Activated naive CD8-positive, alpha-beta T cell treated with anti-CD3 and anti-CD28 coated beads, Interleukin-2, amount 50 U/mL, for 24 hours (primary cell): ENCODE measurements around the gene ANO8.

Experiments
- ATAC-seq: fragments of 150-1000 bp; cut with Tn5 transposase; one replicate; pipeline ENCODE4 v1.10.0; 2021
- DNase-seq: peaks from one replicate; pipeline ENCODE4 v3.0.0; 2021
- H3K27ac Mint-ChIP-seq: one replicate; pipeline ENCODE4 v1.8.0; 2021; ENCODE audit warnings: mild to moderate bottlenecking, mixed read lengths
- H3K27me3 Mint-ChIP-seq: one replicate; pipeline ENCODE4 v1.8.0; 2021; ENCODE audit warnings: mixed read lengths
- H3K36me3 Mint-ChIP-seq: one replicate; pipeline ENCODE4 v1.8.0; 2021; ENCODE audit warnings: low read depth, mixed read lengths
- H3K4me1 Mint-ChIP-seq: one replicate; pipeline ENCODE4 v1.8.0; 2021; ENCODE audit warnings: mixed read lengths
- H3K4me3 Mint-ChIP-seq: one replicate; pipeline ENCODE4 v1.8.0; 2021; ENCODE audit warnings: mild to moderate bottlenecking, moderate library complexity, mixed read lengths
- H3K9me3 Mint-ChIP-seq: one replicate; pipeline ENCODE4 v1.8.0; 2021; ENCODE audit warnings: mixed read lengths

ANO8 gene

DNA sequence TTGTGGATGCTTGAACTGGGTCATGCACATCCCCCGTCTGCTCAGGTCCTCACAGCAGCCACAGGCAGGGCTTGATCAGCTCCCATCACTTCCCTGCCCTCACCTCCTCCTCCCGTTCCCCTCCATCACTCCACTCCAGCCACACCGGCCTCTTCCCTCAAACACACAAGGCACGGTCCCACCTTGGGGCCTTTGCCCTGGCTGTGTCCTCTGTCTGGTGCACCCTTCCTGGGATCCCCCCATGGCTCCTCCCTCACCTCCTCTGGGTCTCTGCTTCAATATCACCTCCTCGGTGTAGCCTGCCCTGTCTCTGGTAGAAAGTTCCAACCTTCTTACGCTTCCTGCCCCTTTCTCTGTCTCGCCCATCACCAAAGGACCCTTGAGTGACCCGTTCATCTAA is 18.7 kb upstream of the ANO8 start:
- H3K27ac Mint-ChIP-seq, result no peak overlapping the region
- peaks cover 15% of the 10 kb centered on the region for H3K27me3 Mint-ChIP-seq
- DNase-seq (no peak), ATAC-seq (no peak)
- H3K9me3 Mint-ChIP-seq, result no peaks in the 10 kb centered on the region
- H3K4me3 Mint-ChIP-seq, result no peak overlapping the region
- H3K4me1 Mint-ChIP-seq, result no peaks in the 10 kb centered on the region
- no peaks in the 10 kb centered on the region for H3K36me3 Mint-ChIP-seq

DNA sequence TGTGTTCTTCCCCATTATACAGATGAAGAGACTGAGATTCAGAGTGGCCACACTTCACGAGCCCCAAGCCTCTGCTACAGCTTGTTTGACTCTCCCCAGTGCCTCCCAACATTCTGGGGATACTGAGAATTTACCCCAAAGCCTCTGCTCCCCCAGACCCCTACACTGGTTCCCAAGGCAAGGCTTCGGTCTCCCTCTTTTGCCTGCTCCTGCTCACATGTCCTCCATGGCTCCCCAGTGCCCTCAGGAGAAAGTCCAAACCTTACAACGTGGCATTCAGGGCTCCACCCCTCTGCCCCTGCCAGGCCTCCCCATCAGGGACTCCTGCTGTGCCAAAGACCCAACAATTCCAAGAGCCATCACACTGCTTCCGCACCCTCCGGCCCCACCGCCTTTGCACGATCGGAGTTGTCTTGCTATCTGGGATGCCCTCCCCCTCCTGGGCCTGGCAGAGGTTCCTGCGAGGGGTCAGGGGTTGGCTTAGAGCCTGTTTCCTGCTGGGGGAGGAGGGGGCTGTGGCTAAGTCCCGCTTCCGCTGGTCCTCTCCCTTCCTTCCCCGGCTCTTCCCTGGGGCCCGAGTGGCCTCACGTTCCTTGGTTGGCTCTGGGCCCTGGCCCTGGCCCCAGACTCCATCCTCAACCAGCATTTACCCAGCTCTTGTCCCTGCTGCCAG is 18.1 kb upstream of the ANO8 start:
- DNase-seq (no peak), ATAC-seq (no peak)
- no peak overlapping the region for H3K27ac Mint-ChIP-seq
- no peaks in the 10 kb centered on the region for H3K4me1 Mint-ChIP-seq
- no peaks in the 10 kb centered on the region for H3K36me3 Mint-ChIP-seq
- peaks cover 17% of the 10 kb centered on the region for H3K27me3 Mint-ChIP-seq
- no peak overlapping the region for H3K4me3 Mint-ChIP-seq
- no peaks in the 10 kb centered on the region for H3K9me3 Mint-ChIP-seq

DNA sequence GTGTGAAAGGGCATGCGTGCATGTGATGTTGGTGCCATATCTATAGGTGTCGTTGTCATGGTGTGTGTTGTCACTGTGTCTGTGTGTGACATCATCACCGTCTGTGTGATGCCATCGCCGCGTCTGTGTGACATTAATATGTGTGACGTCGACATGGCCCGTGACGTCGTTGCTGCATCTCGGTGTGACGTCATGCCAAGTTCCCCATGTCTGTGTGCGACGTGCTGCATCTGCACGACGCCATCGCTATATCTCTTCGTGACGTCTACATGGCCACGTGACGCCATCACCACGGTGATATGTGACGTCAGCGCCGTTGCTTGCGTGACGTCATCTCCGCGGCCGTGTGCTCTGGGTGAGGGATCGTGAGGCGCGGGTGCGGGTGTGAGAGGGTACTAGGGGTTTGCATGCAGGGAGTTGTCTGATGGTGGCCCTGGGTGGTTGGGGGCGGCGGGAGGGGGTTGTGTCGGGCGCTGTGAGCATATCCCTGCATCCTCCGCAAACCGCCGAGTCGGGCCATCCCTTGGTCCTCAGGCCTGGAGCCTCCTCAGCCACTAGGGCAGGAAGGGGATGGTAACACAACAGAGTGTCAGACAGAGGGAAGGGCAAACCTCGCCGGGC is 17.3 kb upstream of the ANO8 start:
- Mint-ChIP-seq H3K9me3 (no peaks in the 10 kb centered on the region), H3K27ac (no peak overlapping the region), H3K4me3 (no peak overlapping the region), H3K4me1 (peaks cover 2% of the 10 kb centered on the region), H3K36me3 (no peaks in the 10 kb centered on the region), H3K27me3 (peaks cover 22% of the 10 kb centered on the region)
- ATAC-seq (no peak), DNase-seq (no peak)

DNA sequence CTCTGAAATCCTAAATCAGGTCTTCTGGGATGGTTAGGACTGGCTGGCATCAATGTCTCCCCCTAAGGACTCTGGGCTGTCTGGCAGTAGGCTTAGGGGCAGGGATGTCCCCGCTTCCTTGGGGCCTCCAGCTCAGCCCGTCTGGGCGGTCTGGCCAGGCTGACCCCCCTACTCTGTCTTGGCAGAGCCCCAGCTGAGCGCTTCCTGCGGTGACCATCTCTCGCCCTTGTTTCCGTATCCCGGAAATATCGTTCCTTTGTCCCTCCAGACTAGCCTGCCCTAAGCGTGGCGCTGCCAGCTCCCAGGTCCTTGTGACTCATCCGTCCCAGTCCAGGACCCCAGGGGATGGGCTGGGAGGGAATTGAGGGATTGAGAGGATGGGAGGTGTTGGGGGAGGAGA is 14.0 kb upstream of the ANO8 start:
- ATAC-seq (no peak), DNase-seq (no peak)
- H3K4me1 Mint-ChIP-seq, result peaks cover 7% of the 10 kb centered on the region
- no peaks in the 10 kb centered on the region for H3K36me3 Mint-ChIP-seq
- H3K4me3 Mint-ChIP-seq, result no peak overlapping the region
- H3K27ac Mint-ChIP-seq, result no peak overlapping the region
- H3K9me3 Mint-ChIP-seq, result no peaks in the 10 kb centered on the region
- H3K27me3 Mint-ChIP-seq, result peaks cover 23% of the 10 kb centered on the region

DNA sequence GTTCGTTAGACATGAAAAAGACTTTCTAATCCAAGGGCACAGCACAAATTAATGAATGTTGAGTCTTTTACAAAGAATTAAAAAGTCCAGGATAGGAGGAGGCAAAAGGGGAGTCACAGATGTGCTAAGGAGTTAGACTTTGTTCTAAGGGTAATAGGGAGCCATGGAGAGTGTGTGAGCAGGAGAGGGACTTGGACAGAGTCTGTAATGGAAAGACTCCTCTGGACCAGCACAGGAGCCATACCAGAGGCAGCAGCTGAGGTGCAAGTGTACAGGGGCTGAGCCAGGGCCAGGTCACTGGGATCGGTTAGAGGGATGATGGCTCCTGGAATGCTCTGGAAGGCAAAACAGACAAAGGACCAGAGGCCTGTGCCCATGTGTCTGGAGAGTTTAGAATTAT is 13.2 kb upstream of the ANO8 start:
- H3K27ac Mint-ChIP-seq, result no peak overlapping the region
- no peaks in the 10 kb centered on the region for H3K36me3 Mint-ChIP-seq
- H3K4me3 Mint-ChIP-seq, result no peak overlapping the region
- no peak for DNase-seq
- H3K27me3 Mint-ChIP-seq, result peaks cover 20% of the 10 kb centered on the region
- no peaks in the 10 kb centered on the region for H3K9me3 Mint-ChIP-seq
- no peak for ATAC-seq
- H3K4me1 Mint-ChIP-seq, result peaks cover 7% of the 10 kb centered on the region

DNA sequence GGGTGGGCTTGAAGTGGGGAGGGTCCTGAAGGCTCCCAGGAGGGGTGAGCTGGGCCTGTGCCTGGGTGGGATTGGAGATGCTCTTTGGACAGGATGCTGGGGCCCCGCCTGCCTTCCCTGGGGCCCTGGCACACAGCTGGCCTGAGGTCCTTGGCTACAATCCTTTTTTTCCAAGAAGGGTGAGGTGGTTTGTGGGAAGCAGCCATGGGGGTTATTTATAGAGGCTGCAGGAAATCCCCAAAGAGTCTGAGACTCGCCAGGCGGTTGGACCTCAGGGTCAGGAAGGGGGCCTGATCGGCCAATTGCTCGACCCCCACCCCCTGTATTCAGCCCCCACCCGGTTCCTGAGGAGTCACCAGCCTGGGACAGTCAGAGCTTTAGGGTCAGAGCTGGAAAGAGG is 12.7 kb upstream of the ANO8 start:
- ATAC-seq (no peak), DNase-seq (no peak)
- no peak overlapping the region for H3K4me3 Mint-ChIP-seq
- no peak overlapping the region for H3K27ac Mint-ChIP-seq
- peaks cover 2% of the 10 kb centered on the region for H3K36me3 Mint-ChIP-seq
- peaks cover 7% of the 10 kb centered on the region for H3K4me1 Mint-ChIP-seq
- no peaks in the 10 kb centered on the region for H3K9me3 Mint-ChIP-seq
- peaks cover 18% of the 10 kb centered on the region for H3K27me3 Mint-ChIP-seq

DNA sequence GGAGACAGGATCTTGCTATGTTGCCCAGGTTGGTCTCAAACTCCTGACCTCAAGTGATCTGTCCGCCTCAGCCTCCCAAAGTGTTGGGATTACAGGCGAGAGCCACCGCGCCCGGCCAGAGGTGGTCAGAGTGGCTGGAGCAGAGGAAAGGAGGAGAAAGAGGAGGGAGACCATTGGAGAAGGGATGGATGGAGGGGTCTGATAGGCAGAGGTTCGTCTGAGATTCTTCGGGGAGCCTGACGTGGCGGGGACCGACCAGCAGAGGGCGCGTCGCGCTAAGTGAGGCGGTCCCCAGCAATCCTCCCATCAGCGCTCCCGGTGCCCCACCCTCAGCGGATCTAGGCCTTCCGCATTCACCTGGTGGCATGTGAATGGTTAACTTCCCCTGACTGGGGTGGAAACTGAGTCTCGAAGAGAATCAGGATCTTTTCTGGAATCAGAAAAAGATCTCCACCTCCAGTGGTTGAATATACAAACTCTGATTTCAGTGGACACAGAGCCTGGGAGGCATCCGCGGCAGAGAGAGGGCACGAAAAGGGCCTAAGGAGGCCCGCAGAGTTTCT is 11.5 kb upstream of the ANO8 start:
- Mint-ChIP-seq H3K4me3 (no peak overlapping the region), H3K4me1 (peaks cover 7% of the 10 kb centered on the region), H3K27me3 (peaks cover 12% of the 10 kb centered on the region), H3K9me3 (no peaks in the 10 kb centered on the region), H3K27ac (no peak overlapping the region), H3K36me3 (peaks cover 2% of the 10 kb centered on the region)
- DNase-seq (peak; percentile 88), ATAC-seq (peak; percentile 90)

DNA sequence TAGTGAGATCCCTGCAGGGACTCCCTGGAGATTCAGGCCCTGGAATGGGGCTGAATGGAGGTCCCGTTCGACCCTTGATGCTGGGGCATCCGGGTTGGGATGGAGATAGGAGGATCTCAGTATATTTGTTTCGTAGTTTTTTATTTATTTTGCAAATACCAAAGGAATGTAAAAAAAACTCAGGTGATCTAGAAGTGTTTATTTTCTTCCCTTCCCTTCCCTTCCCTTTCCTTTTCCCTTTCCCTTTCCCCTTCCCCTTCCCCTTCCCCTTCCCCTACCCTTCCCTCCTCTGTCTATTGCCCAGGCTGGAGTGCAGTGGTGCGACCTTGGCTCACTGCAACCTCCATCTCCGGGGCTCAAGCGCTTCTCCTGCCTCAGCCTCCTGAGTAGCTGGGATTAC is 7.2 kb upstream of the ANO8 start:
- Mint-ChIP-seq H3K4me1 (peaks cover 14% of the 10 kb centered on the region), H3K27ac (no peak overlapping the region), H3K36me3 (peaks cover 2% of the 10 kb centered on the region), H3K4me3 (no peak overlapping the region), H3K27me3 (peaks cover under 1% of the 10 kb centered on the region), H3K9me3 (no peaks in the 10 kb centered on the region)
- ATAC-seq, result no peak
- no peak for DNase-seq

DNA sequence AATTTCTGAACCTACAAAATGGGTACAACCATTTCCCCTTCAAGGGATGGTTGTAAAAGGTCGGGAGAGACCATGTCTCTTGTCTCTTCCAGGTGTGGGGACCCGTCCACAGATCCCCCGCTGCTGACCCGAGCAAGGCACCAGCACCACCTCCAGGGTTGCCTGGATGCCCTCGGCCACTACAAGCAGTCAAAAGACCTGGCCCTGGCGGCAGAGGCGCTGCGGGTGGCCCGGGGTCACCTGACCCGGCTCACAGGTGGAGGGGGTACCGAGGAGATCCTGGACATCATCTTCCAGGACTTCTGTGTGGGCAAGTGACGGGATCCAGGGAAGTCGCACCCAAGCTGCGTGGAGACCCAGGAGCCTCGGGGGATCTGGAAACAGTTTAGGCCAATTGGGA is 6.7 kb upstream of the ANO8 start:
- DNase-seq (no peak), ATAC-seq (no peak)
- no peaks in the 10 kb centered on the region for H3K9me3 Mint-ChIP-seq
- H3K4me3 Mint-ChIP-seq, result no peak overlapping the region
- no peaks in the 10 kb centered on the region for H3K27me3 Mint-ChIP-seq
- peaks cover 13% of the 10 kb centered on the region for H3K4me1 Mint-ChIP-seq
- H3K27ac Mint-ChIP-seq, result no peak overlapping the region
- H3K36me3 Mint-ChIP-seq, result peaks cover 2% of the 10 kb centered on the region

DNA sequence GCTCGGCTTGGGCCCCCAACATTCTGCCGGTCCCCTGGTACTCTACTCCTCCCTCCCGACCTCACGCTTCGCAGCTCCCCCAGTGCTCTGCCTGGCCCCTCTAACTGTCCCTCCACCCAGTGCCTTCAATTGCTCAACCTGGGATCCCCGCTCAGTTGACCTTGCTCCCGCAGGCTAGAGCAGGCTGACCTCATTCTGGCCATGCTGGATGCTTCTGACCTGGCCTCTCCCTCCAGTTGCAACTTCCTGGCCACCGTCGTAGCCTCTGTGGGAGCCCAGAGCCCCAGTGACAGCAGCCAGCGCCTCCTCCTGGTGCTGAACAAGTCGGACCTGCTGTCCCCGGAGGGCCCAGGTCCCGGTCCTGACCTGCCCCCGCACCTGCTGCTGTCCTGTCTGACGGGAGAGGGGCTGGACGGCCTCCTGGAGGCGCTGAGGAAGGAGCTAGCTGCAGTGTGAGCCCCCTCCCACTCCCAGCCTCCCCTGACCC is 6.3 kb upstream of the ANO8 start:
- no peak overlapping the region for H3K27ac Mint-ChIP-seq

DNA sequence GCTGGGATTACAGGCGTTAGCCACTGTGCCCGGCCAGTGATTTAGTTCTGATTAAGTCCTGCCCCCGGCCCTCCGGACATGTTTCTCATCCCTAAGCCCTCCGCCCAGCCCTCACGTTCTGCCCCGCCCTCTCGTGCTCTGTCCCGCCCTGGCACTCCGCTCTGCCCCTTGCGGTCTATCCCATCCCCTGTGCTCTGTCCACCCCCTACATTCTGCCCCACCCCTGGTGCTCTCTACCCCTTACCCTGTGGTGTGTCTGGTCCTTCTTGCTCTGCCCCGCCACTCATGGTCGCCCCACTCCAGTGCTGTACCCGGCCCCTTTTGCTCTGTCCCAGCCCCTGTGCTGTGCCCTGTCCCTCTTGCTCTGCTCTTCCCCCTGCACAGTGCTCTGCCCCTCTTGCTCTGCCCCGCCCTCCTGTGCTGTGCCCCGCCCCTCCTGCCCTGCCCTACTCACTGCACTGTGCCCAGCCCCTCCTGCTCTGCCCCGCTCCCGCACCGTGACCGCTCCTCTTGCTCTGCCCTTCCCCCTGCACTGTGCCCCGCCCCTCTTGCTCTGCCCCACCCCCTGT is 5.7 kb upstream of the ANO8 start:
- Mint-ChIP-seq H3K36me3 (peaks cover 2% of the 10 kb centered on the region), H3K4me1 (peaks cover 13% of the 10 kb centered on the region), H3K27me3 (no peaks in the 10 kb centered on the region), H3K4me3 (no peak overlapping the region), H3K9me3 (no peaks in the 10 kb centered on the region), H3K27ac (no peak overlapping the region)
- peak; percentile 34 for DNase-seq
- no peak for ATAC-seq

More for the DNA sequence above, 6.3 kb upstream of the ANO8 start:
- Mint-ChIP-seq H3K4me3 (no peak overlapping the region), H3K4me1 (peaks cover 11% of the 10 kb centered on the region), H3K36me3 (peaks cover 2% of the 10 kb centered on the region), H3K27me3 (no peaks in the 10 kb centered on the region), H3K9me3 (no peaks in the 10 kb centered on the region)
- ATAC-seq (no peak), DNase-seq (no peak)

DNA sequence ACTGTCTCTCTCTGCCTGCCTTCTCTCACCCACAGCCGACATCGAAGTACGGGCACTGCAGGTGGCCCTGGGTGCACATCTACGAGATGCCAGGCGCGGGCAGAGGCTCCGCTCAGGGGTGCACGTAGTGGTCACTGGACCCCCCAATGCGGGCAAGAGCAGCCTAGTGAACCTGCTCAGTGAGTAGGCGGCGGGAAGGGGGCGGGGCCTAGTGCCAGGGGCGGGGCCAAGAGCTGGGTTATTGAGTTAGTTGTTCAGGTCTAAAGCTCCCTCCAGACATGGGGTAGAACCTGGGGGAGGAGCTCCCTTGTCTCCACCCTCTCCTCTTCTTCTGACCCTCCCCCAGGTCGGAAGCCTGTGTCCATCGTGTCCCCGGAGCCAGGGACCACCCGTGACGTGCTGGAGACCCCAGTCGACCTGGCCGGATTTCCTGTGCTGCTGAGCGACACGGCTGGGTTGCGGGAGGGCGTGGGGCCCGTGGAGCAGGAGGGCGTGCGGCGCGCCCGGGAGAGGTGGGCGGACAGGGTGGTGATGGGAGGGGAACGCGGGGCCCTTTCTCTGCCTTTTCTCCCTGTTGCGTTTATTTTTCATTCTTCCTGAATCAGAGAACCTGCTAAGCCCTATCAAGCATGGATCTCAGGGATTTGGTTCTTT is 4.6 kb upstream of the ANO8 start:
- H3K27ac Mint-ChIP-seq, result no peak overlapping the region
- DNase-seq, result peak; percentile 60
- H3K4me1 Mint-ChIP-seq, result peaks cover 21% of the 10 kb centered on the region
- peak overlapping the region; percentile 95 for H3K4me3 Mint-ChIP-seq
- peaks cover 2% of the 10 kb centered on the region for H3K36me3 Mint-ChIP-seq
- ATAC-seq, result no peak
- H3K9me3 Mint-ChIP-seq, result no peaks in the 10 kb centered on the region
- no peaks in the 10 kb centered on the region for H3K27me3 Mint-ChIP-seq

DNA sequence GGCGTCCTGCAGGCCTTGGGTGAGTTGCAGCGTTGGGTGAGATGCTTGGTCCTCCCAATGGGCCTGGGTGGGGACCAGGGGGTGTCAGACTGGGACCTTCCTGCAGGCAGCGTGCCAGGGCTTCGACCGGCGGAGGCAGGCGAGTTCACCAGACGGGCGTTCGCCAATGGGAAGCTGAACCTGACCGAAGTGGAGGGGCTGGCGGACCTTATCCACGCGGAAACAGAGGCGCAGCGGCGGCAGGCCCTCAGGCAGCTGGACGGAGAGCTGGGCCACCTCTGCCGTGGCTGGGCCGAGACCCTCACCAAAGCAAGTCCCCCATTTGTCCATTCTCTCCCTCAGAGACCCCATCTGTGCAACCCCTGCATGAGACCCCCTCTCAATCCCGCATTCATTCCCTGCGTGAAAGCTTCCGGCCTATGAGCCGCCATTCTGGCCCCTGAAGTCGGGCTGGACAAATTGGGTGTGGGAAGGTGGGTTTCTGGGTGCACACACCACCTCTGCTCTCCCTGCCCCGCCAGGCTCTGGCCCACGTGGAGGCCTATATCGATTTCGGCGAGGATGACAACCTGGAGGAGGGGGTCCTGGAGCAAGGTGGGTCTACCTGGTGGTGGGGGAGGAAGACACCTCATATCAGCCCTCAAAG is 3.9 kb upstream of the ANO8 start:
- Mint-ChIP-seq H3K36me3 (peaks cover 2% of the 10 kb centered on the region), H3K4me3 (peak overlapping the region; percentile 95), H3K9me3 (no peaks in the 10 kb centered on the region), H3K27ac (peak overlapping the region; percentile 86), H3K4me1 (peaks cover 25% of the 10 kb centered on the region), H3K27me3 (no peaks in the 10 kb centered on the region)
- no peak for ATAC-seq
- no peak for DNase-seq

DNA sequence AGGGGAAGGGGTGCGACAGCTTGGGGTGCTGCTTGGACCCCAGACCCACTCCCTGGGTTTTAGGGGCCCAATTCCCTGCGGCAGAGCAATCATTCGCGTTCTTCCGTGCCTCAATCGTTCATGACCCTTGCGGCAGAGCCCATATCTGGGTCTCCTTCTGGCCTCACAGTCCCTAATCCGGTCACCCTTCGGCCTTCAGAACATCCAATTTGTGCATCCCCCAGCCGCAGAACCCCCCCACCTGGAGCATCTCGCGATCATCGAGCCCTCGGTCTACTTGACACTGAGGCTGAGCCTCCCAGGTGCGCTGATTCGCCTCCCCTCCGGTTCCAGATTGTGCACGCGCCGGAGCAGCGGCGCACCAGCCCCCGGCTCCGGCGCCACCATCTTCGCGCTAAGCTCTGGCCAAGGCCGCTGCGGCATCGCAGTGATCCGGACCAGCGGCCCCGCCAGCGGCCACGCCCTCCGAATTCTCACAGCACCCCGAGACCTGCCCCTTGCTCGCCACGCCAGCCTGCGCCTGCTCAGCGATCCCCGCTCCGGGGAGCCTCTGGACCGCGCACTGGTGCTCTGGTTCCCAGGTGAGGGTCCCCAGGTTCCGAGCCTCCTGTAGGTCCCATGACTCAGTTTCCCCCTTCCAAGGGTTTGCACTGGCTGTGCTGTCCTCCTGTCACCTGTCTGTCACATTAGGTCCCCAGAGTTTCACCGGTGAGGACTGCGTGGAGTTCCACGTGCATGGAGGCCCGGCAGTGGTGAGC is 3.2 kb upstream of the ANO8 start:
- ATAC-seq (no peak), DNase-seq (peak; percentile 62)
- H3K36me3 Mint-ChIP-seq, result peaks cover 2% of the 10 kb centered on the region
- H3K27me3 Mint-ChIP-seq, result no peaks in the 10 kb centered on the region
- peaks cover 28% of the 10 kb centered on the region for H3K4me1 Mint-ChIP-seq
- H3K9me3 Mint-ChIP-seq, result no peaks in the 10 kb centered on the region
- H3K4me3 Mint-ChIP-seq, result peak overlapping the region; percentile 95
- H3K27ac Mint-ChIP-seq, result peak overlapping the region; percentile 86
